A549 (cell line): Measurements from ENCODE around the gene OGFOD2. TPM values are rescaled to one million over a fixed set of nuclear protein-coding genes. Genes with fewer than 3 reads are reported as not detected.

Experiments used
- ATAC-seq, 2 experiments: fragments of 200-7000 bp in 1 of 2; fragments of >200 bp in 1 of 2; cut with Nextera tagmentation in 1 of 2; cut with Tn5 transposase in 1 of 2; 3 replicates each; pipeline versions ENCODE4 v1.8.0 to v1.9.1; 2018 to 2020; ENCODE audit warnings: mild to moderate bottlenecking in 1 of 2, moderate library complexity in 1 of 2
- CTCF ChIA-PET: fragments of 300-600 bp; sonication (Branson Sonifier 250); formaldehyde crosslinking; extraction: SDS; loops from one replicate; lab custom pipeline; 2021; ENCODE audit warnings: antibody characterized with exemption, inconsistent platforms; lab: Yijun Ruan, JAX
- POLR2A ChIA-PET: fragments of 350-600 bp; formaldehyde crosslinking; extraction: SDS; loops from one replicate; lab custom pipeline; 2021; ENCODE audit warnings: antibody characterized with exemption, inconsistent platforms; lab: Yijun Ruan, JAX
- DNase-seq, 2 experiments: peaks; one replicate each; pipeline versions ENCODE4 v3.0.0 to v3.0.0-alpha.2; 2011 to 2016; ENCODE audit warnings: low read depth in 1 of 2, low spot score in 1 of 2
- FAIRE-seq: peaks from 2 replicates; lab custom pipeline; 2011; peaks lifted over from hg19 to GRCh38; lab: Jason Lieb, UNC
- H3K27ac ChIP-seq, 2 experiments: fragments of >200 bp; sonication (Bioruptor Twin); formaldehyde crosslinking; 3 replicates each; pipeline ENCODE4 v1.5.1; 2016 to 2017
- H3K4me1 ChIP-seq: fragments of >200 bp; sonication (Bioruptor Twin); formaldehyde crosslinking; 3 replicates; pipeline ENCODE4 v1.6.1; 2016
- H3K4me2 ChIP-seq: fragments of >200 bp; sonication (Bioruptor Twin); formaldehyde crosslinking; 3 replicates; pipeline ENCODE4 v1.6.1; 2016
- H3K4me3 ChIP-seq: fragments of >200 bp; sonication (Bioruptor Twin); formaldehyde crosslinking; 3 replicates; pipeline ENCODE4 v1.5.1; 2016
- H3K9me3 ChIP-seq: fragments of >200 bp; sonication (Bioruptor Twin); formaldehyde crosslinking; 3 replicates; pipeline ENCODE4 v1.6.1; 2016
- CBX2 ChIP-seq: fragments of 200-600 bp; sonication (generic); IDR thresholded peaks from 2 replicates; pipeline ENCODE4 v1.6.1; 2016; ENCODE audit warnings: low read depth, mild to moderate bottlenecking, borderline replicate concordance
- CBX8 ChIP-seq: fragments of 200-600 bp; sonication (generic); IDR thresholded peaks from 2 replicates; pipeline ENCODE4 v1.6.1; 2016
- CHD4 ChIP-seq: fragments of 200-600 bp; sonication (generic); IDR thresholded peaks from 2 replicates; pipeline ENCODE4 v1.6.1; 2016; ENCODE audit warnings: antibody characterized with exemption, mild to moderate bottlenecking, borderline replicate concordance
- ESRRA ChIP-seq: fragments of 150-350 bp; IDR thresholded peaks from 2 replicates; pipeline ENCODE4 v1.6.1; 2014; ENCODE audit warnings: mild to moderate bottlenecking, low read length, borderline replicate concordance
- HDAC2 ChIP-seq: fragments of 200-600 bp; sonication (generic); IDR thresholded peaks from 2 replicates; pipeline ENCODE4 v1.6.1; 2016
- JUN ChIP-seq, 2 experiments: fragments of >200 bp; sonication (Bioruptor Twin); formaldehyde crosslinking; IDR thresholded peaks; 2 replicates in 1 of 2; 3 replicates in 1 of 2; pipeline ENCODE4 v1.6.1; 2016 to 2017
- KDM5A ChIP-seq: fragments of 200-600 bp; sonication (generic); IDR thresholded peaks from 2 replicates; pipeline ENCODE4 v1.6.1; 2016; ENCODE audit warnings: antibody characterized with exemption, mild to moderate bottlenecking
- MAZ ChIP-seq: fragments of 150-350 bp; IDR thresholded peaks from 2 replicates; pipeline ENCODE4 v1.6.1; 2014; ENCODE audit warnings: antibody characterized with exemption, low read depth, low read length, borderline replicate concordance
- MYC ChIP-seq: IDR thresholded peaks from 2 replicates; pipeline ENCODE4 v1.6.1; 2012; ENCODE audit warnings: mild to moderate bottlenecking, inconsistent platforms, low read length, improper control_type of control experiment, borderline replicate concordance
- NR3C1 ChIP-seq: fragments of >200 bp; sonication (Bioruptor Twin); formaldehyde crosslinking; IDR thresholded peaks from 3 replicates; pipeline ENCODE4 v1.6.1; 2017
- PBX3 ChIP-seq: IDR thresholded peaks from 2 replicates; pipeline ENCODE4 v1.6.1; 2012
- RCOR1 ChIP-seq: fragments of 150-350 bp; IDR thresholded peaks from 2 replicates; pipeline ENCODE4 v1.6.1; 2014; ENCODE audit warnings: antibody characterized with exemption, low read length, low read depth
- REST ChIP-seq: fragments of 200-600 bp; sonication (generic); IDR thresholded peaks from 2 replicates; pipeline ENCODE4 v1.6.1; 2016; ENCODE audit warnings: antibody characterized with exemption, mild to moderate bottlenecking, moderate library complexity
- RFX5 ChIP-seq: fragments of 450-650 bp; IDR thresholded peaks from 2 replicates; pipeline ENCODE4 v1.7.1; 2014; ENCODE audit warnings: antibody characterized with exemption, mild to moderate bottlenecking, moderate library complexity
- RNF2 ChIP-seq: fragments of 200-600 bp; sonication (generic); IDR thresholded peaks from 2 replicates; pipeline ENCODE4 v1.6.1; 2016; ENCODE audit warnings: low read depth, mild to moderate bottlenecking, antibody characterized with exemption, moderate library complexity, borderline replicate concordance
- SREBF2 ChIP-seq: fragments of 450-650 bp; IDR thresholded peaks from 2 replicates; pipeline ENCODE4 v1.6.1; 2014; ENCODE audit warnings: mild to moderate bottlenecking, moderate library complexity
- TP53 ChIP-seq: fragments of 250-450 bp; sonication (Bioruptor Pico); IDR thresholded peaks from 2 replicates; pipeline ENCODE4 v1.5.0; 2021; ENCODE audit warnings: mild to moderate bottlenecking, moderate library complexity
- USF2 ChIP-seq: fragments of 450-650 bp; IDR thresholded peaks from 2 replicates; pipeline ENCODE4 v1.6.1; 2014; ENCODE audit warnings: antibody characterized with exemption
- ZFP36 ChIP-seq: fragments of 450-650 bp; IDR thresholded peaks from 2 replicates; pipeline ENCODE4 v1.6.1; 2014; ENCODE audit warnings: borderline replicate concordance; ENCODE audit not compliant: partially characterized antibody
- ZNF302 ChIP-seq: fragments of 250-450 bp; sonication (Bioruptor Pico); IDR thresholded peaks from 2 replicates; pipeline ENCODE4 v1.9.0; 2021; ENCODE audit warnings: inconsistent platforms, mild to moderate bottlenecking, moderate library complexity
- WGBS: methylation state at CpG from one replicate; pipeline ENCODE4 v1.1.6; 2017; ENCODE audit errors: missing lambda C conversion rate; 5-methylcytosine and 5-hydroxymethylcytosine counted together
- polyA plus RNA-seq, 4 experiments: library from polyadenylated mRNA; depleted of rRNA in 3 of 4; stranded (reverse); fragments of >200 nt; fragmentation: RNase III in 1 of 4; extraction: RNeasy Plus Mini Kit Qiagen cat#74134 plus additional on column Dnase treatment in 1 of 4; gene quantifications; 2 replicates in 3 of 4; 3 replicates in 1 of 4; pipeline ENCODE4 v1.2.3, GENCODE V29; 2011 to 2017
- TF ChIP-seq, protein P1 (sequence below): fragments of 250-450 bp; sonication (Bioruptor Pico); IDR thresholded peaks from 2 replicates; pipeline ENCODE4 v1.5.0; 2021; ENCODE audit warnings: mild to moderate bottlenecking, moderate library complexity, borderline replicate concordance

OGFOD2 gene
- polyA plus RNA-seq, 2 of the 4 experiments (the other 2 are of a cell fraction) = 11.0 to 18.2 TPM

DNA sequence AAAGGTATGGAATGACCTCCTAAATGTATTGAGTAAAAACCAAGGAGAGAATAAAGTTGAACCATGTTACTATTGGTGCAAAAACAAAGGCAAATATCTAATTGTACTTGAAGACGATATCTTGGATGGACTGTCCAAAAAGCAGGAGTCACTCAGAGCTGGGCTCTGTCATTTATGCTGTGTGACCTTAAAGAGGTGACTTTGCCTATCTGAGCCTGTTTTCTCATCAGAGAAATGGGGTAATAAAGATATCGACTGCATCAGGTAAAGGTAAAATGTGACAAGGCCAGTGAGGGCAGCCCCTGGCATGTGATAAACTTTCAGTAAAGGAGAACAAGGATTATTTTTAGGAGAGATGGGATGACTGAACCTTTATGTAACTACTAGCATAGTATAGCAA lies 6.9 kb upstream of the OGFOD2 start (continued):
- TF ChIP-seq MYC = no peak
- TF ChIP-seq NR3C1 = no peak
- TF ChIP-seq, protein P1, sequence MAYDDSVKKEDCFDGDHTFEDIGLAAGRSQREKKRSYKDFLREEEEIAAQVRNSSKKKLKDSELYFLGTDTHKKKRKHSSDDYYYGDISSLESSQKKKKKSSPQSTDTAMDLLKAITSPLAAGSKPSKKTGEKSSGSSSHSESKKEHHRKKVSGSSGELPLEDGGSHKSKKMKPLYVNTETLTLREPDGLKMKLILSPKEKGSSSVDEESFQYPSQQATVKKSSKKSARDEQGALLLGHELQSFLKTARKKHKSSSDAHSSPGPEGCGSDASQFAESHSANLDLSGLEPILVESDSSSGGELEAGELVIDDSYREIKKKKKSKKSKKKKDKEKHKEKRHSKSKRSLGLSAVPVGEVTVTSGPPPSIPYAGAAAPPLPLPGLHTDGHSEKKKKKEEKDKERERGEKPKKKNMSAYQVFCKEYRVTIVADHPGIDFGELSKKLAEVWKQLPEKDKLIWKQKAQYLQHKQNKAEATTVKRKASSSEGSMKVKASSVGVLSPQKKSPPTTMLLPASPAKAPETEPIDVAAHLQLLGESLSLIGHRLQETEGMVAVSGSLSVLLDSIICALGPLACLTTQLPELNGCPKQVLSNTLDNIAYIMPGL (CRISPR knock-in tag) = no peak
- no peak for TF ChIP-seq CBX8
- TF ChIP-seq USF2 = no peak
- TF ChIP-seq, all 56 proteins: peak for 0

DNA sequence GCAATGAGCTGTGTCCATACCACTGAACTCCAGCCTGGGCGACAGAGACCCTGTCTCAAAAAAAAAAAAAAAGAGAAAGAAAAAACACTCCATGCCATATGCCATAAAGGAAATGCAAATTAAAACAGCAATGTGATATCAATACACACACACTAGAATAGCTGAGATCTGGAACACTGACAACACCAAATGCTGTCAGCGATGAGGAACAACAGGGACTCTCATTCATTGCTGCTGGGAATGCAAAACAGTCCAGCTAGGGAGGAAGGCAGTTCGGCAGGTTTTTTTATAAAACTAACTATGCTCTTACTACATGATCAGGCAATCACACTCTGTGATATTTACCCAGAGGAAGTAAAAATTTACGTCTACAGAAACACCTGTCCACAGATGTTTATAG lies 5.4 kb upstream of the OGFOD2 start:
- ChIA-PET POLR2A (no interaction called here), CTCF (interaction anchor here (1.1 to 3.3 kb wide), 7 partner anchors 12 to 268 kb away, joined by 3 to 13 read pairs (median 5); no protein-coding TSS in a partner anchor)
- peaks cover 10% of the 10 kb centered on the region for H3K4me1 ChIP-seq
- no peak overlapping the region for H3K4me3 ChIP-seq
- FAIRE-seq = no peak
- 65% methylated on average over 4 of the region's 4 CpGs for WGBS
- H3K9me3 ChIP-seq = no peaks in the 10 kb centered on the region
- H3K4me2 ChIP-seq = no peak overlapping the region
- no peak overlapping the region for H3K27ac ChIP-seq
- TF ChIP-seq REST (no peak), RNF2 (no peak), JUN (IDR thresholded peaks at IDR 0.05) (no peak), CBX2 (no peak), RCOR1 (no peak), ESRRA (no peak), MAZ (no peak), PBX3 (no peak), KDM5A (no peak), RFX5 (no peak), CHD4 (no peak), SREBF2 (no peak), ZFP36 (no peak), TP53 (CRISPR knock-in tag) (no peak), HDAC2 (no peak), ZNF302 (no peak)
- ATAC-seq = no peak
- DNase-seq = no peak
